Subcutaneous abdominal adipose tissue (tissue), 5 donors: ENCODE measurements around the gene TM2D3.

Experiments used
- H3K27ac ChIP-seq: one replicate; pipeline ENCODE4 v1.7.0; 2013; ENCODE audit warnings: low read depth, mild to moderate bottlenecking, inconsistent platforms, low read length, moderate library complexity
- H3K27me3 ChIP-seq, 5 donors: one replicate each; pipeline ENCODE4 v1.7.0; 2013; ENCODE audit warnings: low read length in 5 of 5, inconsistent platforms in 1 of 5; ENCODE audit not compliant: control insufficient read depth in 5 of 5, insufficient read depth in 4 of 5
- H3K36me3 ChIP-seq, 5 donors: one replicate each; pipeline ENCODE4 v1.7.0; 2013; ENCODE audit warnings: low read length in 5 of 5; ENCODE audit not compliant: control insufficient read depth in 5 of 5, insufficient read depth in 5 of 5
- H3K4me1 ChIP-seq, 5 donors: one replicate each; pipeline ENCODE4 v1.7.0; 2013; ENCODE audit warnings: low read length in 5 of 5, mild to moderate bottlenecking in 3 of 5, moderate library complexity in 1 of 5; ENCODE audit not compliant: control insufficient read depth in 5 of 5, insufficient read depth in 5 of 5
- H3K4me3 ChIP-seq, 5 donors: one replicate each; pipeline ENCODE4 v1.7.0; 2013; ENCODE audit warnings: low read length in 5 of 5, low read depth in 1 of 5
- H3K9ac ChIP-seq, 5 donors: one replicate each; pipeline ENCODE4 v1.7.0; 2013; ENCODE audit warnings: low read length in 5 of 5, mild to moderate bottlenecking in 4 of 5, moderate library complexity in 3 of 5
- H3K9me3 ChIP-seq, 5 donors: one replicate each; pipeline ENCODE4 v1.7.0; 2013; ENCODE audit warnings: low read length in 5 of 5; ENCODE audit not compliant: control insufficient read depth in 5 of 5
- donor health status: healthy.
- donor health status: healthy.
- donor health status: healthy.
- donor health status: healthy.
- donor health status: healthy.

The TM2D3 gene

DNA sequence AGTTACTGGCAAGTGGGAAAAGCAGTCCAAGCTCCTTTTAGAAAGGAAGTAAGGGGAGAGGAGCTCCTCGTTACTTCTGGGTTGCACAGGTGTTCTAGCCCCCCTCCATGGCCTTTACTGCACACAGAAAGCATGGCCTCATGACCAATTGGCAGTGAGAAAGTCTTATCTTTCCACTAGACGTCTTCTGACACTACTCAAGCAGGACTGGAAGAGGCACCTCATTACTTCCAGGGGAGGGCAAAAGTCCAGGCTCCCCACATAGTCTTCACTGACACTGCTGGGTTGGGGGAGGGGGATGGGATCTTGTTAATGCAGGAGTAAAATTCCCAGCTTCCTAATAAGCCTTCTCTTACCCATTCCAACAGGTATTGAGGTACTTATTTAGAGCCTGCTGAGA, 27.6 kb upstream of the TM2D3 start:
- no peaks in the 10 kb centered on the region for H3K9me3 ChIP-seq
- no peaks in the 10 kb centered on the region for H3K27me3 ChIP-seq
- no peak overlapping the region for H3K27ac ChIP-seq
- no peaks in the 10 kb centered on the region for H3K4me1 ChIP-seq
- no peak overlapping the region for H3K9ac ChIP-seq
- H3K4me3 ChIP-seq = no peak overlapping the region
- H3K36me3 ChIP-seq = peaks cover 28 to 43% (median 37%) of the 10 kb centered on the region in 5 donors

DNA sequence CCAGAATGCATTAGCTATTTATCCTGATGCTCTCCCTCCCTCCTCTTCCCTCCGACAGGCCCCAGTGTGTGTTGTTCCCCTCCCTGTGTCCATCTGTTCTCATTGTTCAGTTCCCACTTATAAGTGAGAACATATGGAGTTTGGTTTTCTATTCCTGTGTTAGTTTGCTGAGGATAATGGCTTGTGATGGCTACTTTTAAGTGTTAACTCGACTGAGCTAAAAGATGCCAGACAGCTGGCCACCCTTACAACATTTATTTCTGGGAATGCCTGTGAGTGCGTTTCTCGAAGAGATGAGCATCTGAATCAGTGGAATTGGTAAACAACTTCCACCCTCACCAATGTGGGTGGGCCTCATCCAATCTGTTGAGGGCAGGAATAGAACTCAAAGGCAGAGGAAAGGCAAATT, 24.7 kb upstream of the TM2D3 start:
- Histone ChIP-seq H3K36me3 (peaks cover 21 to 50% (median 45%) of the 10 kb centered on the region in 5 donors), H3K4me1 (no peaks in the 10 kb centered on the region), H3K27me3 (no peaks in the 10 kb centered on the region), H3K9me3 (no peaks in the 10 kb centered on the region), H3K9ac (no peak overlapping the region), H3K27ac (no peak overlapping the region), H3K4me3 (no peak overlapping the region)

DNA sequence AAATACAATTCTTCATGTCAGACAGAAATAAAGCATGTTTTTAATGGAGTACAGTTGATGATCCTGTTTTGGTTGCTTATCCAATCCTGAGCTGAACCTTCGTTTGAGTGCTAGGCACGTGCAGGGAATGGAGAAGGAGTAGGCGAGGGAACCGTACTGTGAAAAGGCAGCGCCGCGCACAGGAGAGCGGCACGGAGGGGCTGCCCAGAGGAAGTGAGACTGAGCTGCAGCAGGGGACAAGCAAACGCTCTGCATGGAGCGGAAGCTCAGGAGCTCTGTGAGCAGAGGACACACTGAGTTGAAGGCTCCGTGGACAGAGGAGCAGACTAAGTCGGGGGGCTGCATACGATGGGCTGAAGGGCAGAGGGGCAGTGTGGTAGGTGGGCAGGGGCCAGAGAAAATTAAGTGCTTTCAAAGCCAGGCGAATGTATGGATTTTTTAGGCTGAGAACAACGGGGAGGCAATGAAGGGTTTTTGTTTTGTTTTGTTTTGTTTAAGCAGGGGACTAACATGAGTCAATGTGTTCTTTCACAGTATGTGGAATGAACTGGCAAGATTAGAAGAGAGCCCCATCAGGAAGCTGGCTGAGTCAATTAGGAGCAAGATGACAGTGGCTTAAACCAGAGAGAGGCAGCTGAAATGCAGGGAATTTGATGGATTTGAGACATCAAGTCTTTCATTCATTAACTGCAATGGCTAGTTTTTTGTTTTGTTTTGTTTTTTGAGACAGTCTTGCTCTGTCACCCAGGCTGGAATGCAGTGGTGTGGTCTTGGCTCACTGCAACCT, 23.8 kb upstream of the TM2D3 start:
- H3K27me3 ChIP-seq = no peaks in the 10 kb centered on the region
- no peaks in the 10 kb centered on the region for H3K9me3 ChIP-seq
- H3K4me1 ChIP-seq = no peaks in the 10 kb centered on the region
- no peak overlapping the region for H3K4me3 ChIP-seq
- H3K9ac ChIP-seq = no peak overlapping the region
- H3K27ac ChIP-seq = no peak overlapping the region
- peaks cover 23 to 55% (median 49%) of the 10 kb centered on the region in 5 donors for H3K36me3 ChIP-seq

- H3K27ac ChIP-seq = no peak overlapping the region
- H3K4me1 ChIP-seq = no peaks in the 10 kb centered on the region
- H3K9me3 ChIP-seq = no peaks in the 10 kb centered on the region
- H3K36me3 ChIP-seq = peaks cover 32 to 62% (median 53%) of the 10 kb centered on the region in 5 donors
- no peak overlapping the region for H3K9ac ChIP-seq
- H3K27me3 ChIP-seq = no peaks in the 10 kb centered on the region
- no peak overlapping the region for H3K4me3 ChIP-seq
These were observed 22.8 kb upstream of the TM2D3 start for GRCh38 chr15:101675015-101675414.

DNA sequence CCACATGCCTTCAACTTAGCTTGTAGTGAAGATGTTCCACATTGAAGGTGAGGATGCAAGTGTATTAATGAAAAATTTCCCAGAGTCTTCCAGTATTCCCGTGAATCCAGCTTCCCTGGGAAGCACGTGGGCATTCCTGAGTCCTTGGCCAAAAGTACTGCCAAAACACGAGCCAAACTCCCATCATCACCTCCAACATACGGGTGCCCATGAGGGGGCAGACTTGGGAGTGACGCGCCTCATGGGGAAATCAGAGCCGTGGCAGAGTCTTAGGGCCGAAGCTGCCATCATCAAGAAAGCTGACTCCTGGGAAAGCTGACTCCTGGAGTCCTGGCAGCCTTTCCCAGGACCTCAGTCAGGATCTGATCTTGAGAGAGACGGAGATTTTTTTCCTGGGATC, 20.1 kb upstream of the TM2D3 start:
- no peaks in the 10 kb centered on the region for H3K4me1 ChIP-seq
- no peak overlapping the region for H3K27ac ChIP-seq
- no peaks in the 10 kb centered on the region for H3K9me3 ChIP-seq
- H3K9ac ChIP-seq = no peak overlapping the region
- H3K36me3 ChIP-seq = peaks cover 37 to 61% (median 57%) of the 10 kb centered on the region in 5 donors
- no peaks in the 10 kb centered on the region for H3K27me3 ChIP-seq
- no peak overlapping the region for H3K4me3 ChIP-seq

DNA sequence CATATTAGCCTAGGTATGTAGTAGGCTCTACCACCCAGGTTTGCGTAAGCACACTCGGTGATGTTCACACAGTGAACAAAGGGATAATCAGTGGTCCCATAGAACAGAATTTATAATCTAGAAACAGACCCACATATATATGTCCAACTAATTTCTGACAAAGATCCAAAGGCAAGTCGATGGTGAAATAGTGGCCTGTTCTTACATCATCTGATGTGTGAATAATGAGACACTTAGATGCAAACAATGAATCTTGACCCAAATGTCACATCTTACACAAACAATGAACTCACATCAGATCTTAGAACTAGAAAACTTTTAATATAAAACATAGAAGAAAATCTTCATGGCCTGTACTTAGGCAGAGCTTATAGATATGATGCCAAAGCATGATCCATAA, 17.6 kb upstream of the TM2D3 start:
- no peak overlapping the region for H3K4me3 ChIP-seq
- H3K9me3 ChIP-seq = no peaks in the 10 kb centered on the region
- H3K27me3 ChIP-seq = no peaks in the 10 kb centered on the region
- H3K9ac ChIP-seq = no peak overlapping the region
- H3K27ac ChIP-seq = no peak overlapping the region
- no peaks in the 10 kb centered on the region for H3K4me1 ChIP-seq
- H3K36me3 ChIP-seq = peaks cover 34 to 47% (median 43%) of the 10 kb centered on the region in 5 donors

DNA sequence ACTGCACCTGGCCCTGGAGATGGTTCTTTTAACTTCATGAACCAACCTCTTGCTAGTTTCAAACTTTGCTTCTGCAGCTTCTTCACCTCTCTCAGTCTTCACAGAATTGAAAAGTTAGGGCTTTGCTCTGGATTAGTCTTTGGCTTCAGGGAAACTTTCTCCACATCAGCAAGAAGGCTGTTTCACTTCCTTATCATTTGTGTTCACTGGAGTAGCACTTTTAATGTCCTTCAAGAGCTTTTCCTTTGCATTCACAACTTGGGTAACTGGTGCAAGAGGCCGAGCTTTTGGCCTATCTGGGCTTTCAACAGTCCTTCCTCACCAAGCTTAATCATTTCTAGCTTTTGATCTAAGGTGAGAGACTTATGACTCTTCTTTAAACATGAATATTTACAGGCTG, 15.7 kb upstream of the TM2D3 start:
- Histone ChIP-seq H3K27me3 (no peaks in the 10 kb centered on the region), H3K4me1 (peaks cover 0 to 5% (median 0%) of the 10 kb centered on the region in 5 donors), H3K9me3 (no peaks in the 10 kb centered on the region), H3K27ac (no peak overlapping the region), H3K4me3 (no peak overlapping the region), H3K9ac (no peak overlapping the region), H3K36me3 (peaks cover 28 to 33% (median 29%) of the 10 kb centered on the region in 5 donors)

DNA sequence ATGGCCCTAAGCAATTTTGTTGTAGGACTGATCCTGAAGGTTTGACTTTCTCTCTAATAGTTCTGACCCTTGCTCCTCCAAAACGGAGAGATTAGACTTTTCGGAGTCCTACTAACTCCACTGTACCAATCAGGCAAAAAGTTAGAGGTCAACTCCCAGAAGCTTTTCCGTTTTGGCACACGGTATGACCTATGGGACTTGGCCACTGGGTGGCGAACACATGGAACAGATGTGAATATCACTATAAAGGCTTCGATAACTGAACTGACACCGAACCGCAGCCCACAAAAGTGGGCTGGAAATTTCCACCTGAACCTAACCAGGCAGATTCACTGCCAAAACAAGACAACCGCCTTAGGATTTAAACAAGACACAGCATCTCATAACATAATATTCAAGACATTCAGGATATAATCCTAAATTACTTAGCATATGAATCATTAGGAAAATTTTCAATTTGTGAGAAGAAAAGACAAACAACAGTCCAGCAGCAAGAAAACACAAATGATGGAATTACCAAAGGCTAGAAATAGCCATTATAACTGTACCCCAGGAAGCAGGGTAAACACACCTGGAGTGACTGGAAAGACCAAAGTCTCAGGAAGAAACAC, 12.2 kb upstream of the TM2D3 start:
- Histone ChIP-seq H3K27me3 (no peaks in the 10 kb centered on the region), H3K4me3 (peak overlapping the region in 1 of 5 donors; percentile 4), H3K9ac (peak overlapping the region in 1 of 5 donors; percentile 18), H3K27ac (no peak overlapping the region), H3K9me3 (no peaks in the 10 kb centered on the region), H3K36me3 (peaks cover 9 to 20% (median 16%) of the 10 kb centered on the region in 5 donors), H3K4me1 (peaks cover 0 to 5% (median 0%) of the 10 kb centered on the region in 5 donors)

GRCh38 chr15:101662203-101662602, 10.0 kb upstream of the TM2D3 start:
- H3K4me3 ChIP-seq = no peak overlapping the region
- H3K9ac ChIP-seq = no peak overlapping the region
- peaks cover 0 to 10% (median 6%) of the 10 kb centered on the region in 5 donors for H3K4me1 ChIP-seq
- H3K9me3 ChIP-seq = no peaks in the 10 kb centered on the region
- no peak overlapping the region for H3K27ac ChIP-seq
- H3K36me3 ChIP-seq = peaks cover 5 to 17% (median 12%) of the 10 kb centered on the region in 5 donors
- no peaks in the 10 kb centered on the region for H3K27me3 ChIP-seq

DNA sequence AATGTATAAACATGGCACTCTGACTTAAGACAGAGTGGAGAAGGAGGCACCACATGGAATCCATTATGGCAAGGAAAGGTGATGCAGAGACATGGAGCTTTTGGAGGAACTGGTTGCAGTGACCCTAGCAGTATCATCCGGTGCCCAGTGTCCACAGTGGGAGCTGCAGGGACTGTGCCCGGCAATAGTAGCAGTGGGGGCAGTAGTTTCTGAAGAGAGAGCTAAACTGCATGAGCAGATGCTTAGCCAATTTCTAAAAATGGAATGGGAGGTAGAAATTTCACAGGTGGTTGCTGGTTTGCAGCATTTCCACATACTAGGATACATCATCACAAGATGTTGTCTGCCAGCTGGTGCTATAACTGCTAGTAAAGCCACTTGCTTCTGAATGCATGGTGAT, 7.8 kb upstream of the TM2D3 start:
- peaks cover 0 to 10% (median 6%) of the 10 kb centered on the region in 5 donors for H3K4me1 ChIP-seq
- H3K4me3 ChIP-seq = no peak overlapping the region
- no peak overlapping the region for H3K9ac ChIP-seq
- H3K27ac ChIP-seq = no peak overlapping the region
- peaks cover 11 to 28% (median 17%) of the 10 kb centered on the region in 5 donors for H3K36me3 ChIP-seq
- H3K27me3 ChIP-seq = no peaks in the 10 kb centered on the region
- no peaks in the 10 kb centered on the region for H3K9me3 ChIP-seq
